GM04504 (cell line): ENCODE data around the gene CCL24.
A peak's percentile ranks its signal among the peaks of the same experiment; 100 is the strongest.
"Not testable (repeated sequence)": the region's sequence is repeated elsewhere in the genome, so short reads cannot be mapped to it uniquely, and the experiment has no call there.

Experiments
- DNase-seq: peaks from one replicate; pipeline ENCODE4 v3.0.0-alpha.2; 2012; ENCODE audit warnings: low read depth

The CCL24 gene

GRCh38 chr7:75813781-75814236 is at the start of gene CCL24:
Gene CCL24, minus strand, starts transcription at chr7:75813806. Its CDS starts 91 bp downstream, at chr7:75813715.
- no peak for DNase-seq

GRCh38 chr7:75861636-75862035 is 48.0 kb upstream of the CCL24 start:
- no peak for DNase-seq

GRCh38 chr7:75858410-75858809 is 44.8 kb upstream of the CCL24 start:
- DNase-seq: no peak

- no peak for DNase-seq
Observed at GRCh38 chr7:75856536-75856935, 42.9 kb upstream of the CCL24 start.

- DNase-seq: not testable (repeated sequence)
Observed at GRCh38 chr7:75854813-75855345, 41.3 kb upstream of the CCL24 start.

GRCh38 chr7:75854233-75854632 is 40.6 kb upstream of the CCL24 start:
- peak; percentile 54 for DNase-seq

GRCh38 chr7:75850235-75850634 is 36.6 kb upstream of the CCL24 start:
- no peak for DNase-seq

GRCh38 chr7:75849573-75849972 is 36.0 kb upstream of the CCL24 start:
- no peak for DNase-seq

- DNase-seq: no peak
Observed at GRCh38 chr7:75847707-75848106, 34.1 kb upstream of the CCL24 start.

GRCh38 chr7:75845132-75845531 is 31.5 kb upstream of the CCL24 start:
- not testable (repeated sequence) for DNase-seq

- no peak for DNase-seq
Observed at GRCh38 chr7:75844158-75844557, 30.6 kb upstream of the CCL24 start.

GRCh38 chr7:75843613-75844116 is 30.1 kb upstream of the CCL24 start:
- no peak for DNase-seq

- DNase-seq: peak; percentile 54
Observed at GRCh38 chr7:75842836-75843446, 29.3 kb upstream of the CCL24 start.

GRCh38 chr7:75840029-75840428 is 26.4 kb upstream of the CCL24 start:
- no peak for DNase-seq

- not testable (repeated sequence) for DNase-seq
Observed at GRCh38 chr7:75838281-75838930, 24.8 kb upstream of the CCL24 start.

GRCh38 chr7:75836798-75837197 is 23.2 kb upstream of the CCL24 start:
- no peak for DNase-seq

GRCh38 chr7:75835688-75836285 is 22.2 kb upstream of the CCL24 start:
- DNase-seq: no peak

GRCh38 chr7:75833662-75834061 is 20.1 kb upstream of the CCL24 start:
- not testable (repeated sequence) for DNase-seq

GRCh38 chr7:75830978-75831377 is 17.4 kb upstream of the CCL24 start:
- no peak for DNase-seq

- DNase-seq: not testable (repeated sequence)
Observed at GRCh38 chr7:75829656-75830055, 16.1 kb upstream of the CCL24 start.

- DNase-seq: no peak
Observed at GRCh38 chr7:75823198-75823910, 9.7 kb upstream of the CCL24 start.

- DNase-seq: no peak
Observed at GRCh38 chr7:75820688-75821087, 7.1 kb upstream of the CCL24 start.
